ENCODE measurements around the gene TP53AIP1. TPM values are rescaled to one million over a fixed set of nuclear protein-coding genes. Genes with fewer than 3 reads are reported as not detected.

TP53AIP1 gene
- polyA plus RNA-seq, 3 donors = 0.03 TPM; not detected in 2

- H3K36me3 Mint-ChIP-seq = no peaks in the 10 kb centered on the region
- no CpG with 5 or more reads among the region's 3 CpGs for WGBS (ENCODE audit: insufficient coverage)
- peaks cover 14% of the 10 kb centered on the region for H3K4me1 Mint-ChIP-seq
- Histone ChIP-seq H2AFZ (ENCODE audit: insufficient read depth, low read depth, low read length, poor library complexity, severe bottlenecking) (no peak overlapping the region), H3K79me2 (ENCODE audit: insufficient read depth, low read length) (no peaks in the 10 kb centered on the region), H3K4me1 (ENCODE audit: control insufficient read depth in 1 of 2, insufficient read depth in 2 of 2, low read length in 2 of 2) (peaks cover 6 to 13% of the 10 kb centered on the region in 2 donors), H3K4me2 (replicated peaks; ENCODE audit: extremely low read depth, low read length, poor library complexity, severe bottlenecking) (no peak overlapping the region), H3K27ac (ENCODE audit: low read depth in 1 of 2, low read length in 2 of 2) (no peak overlapping the region), H3K4me3 (replicated peaks in 1 of 3; ENCODE audit: low read depth in 2 of 3, low read length in 3 of 3) (no peak overlapping the region), H3K9ac (ENCODE audit: insufficient read depth, low read length, poor library complexity, severe bottlenecking) (no peak overlapping the region), H3K9me3 (replicated peaks in 1 of 2; ENCODE audit: control insufficient read depth in 1 of 2, insufficient read depth in 1 of 2, low read length in 2 of 2) (no peaks in the 10 kb centered on the region), H3K27me3 (ENCODE audit: control insufficient read depth in 2 of 2, insufficient read depth in 2 of 2, low read length in 2 of 2) (no peaks in the 10 kb centered on the region), H4K20me1 (ENCODE audit: insufficient read depth, low read length) (no peaks in the 10 kb centered on the region), H3K36me3 (replicated peaks in 1 of 2; ENCODE audit: control insufficient read depth in 1 of 2, insufficient read depth in 2 of 2, low read length in 2 of 2) (no peaks in the 10 kb centered on the region)
- no peak overlapping the region for H3K4me3 Mint-ChIP-seq
- H3K27ac Mint-ChIP-seq = no peak overlapping the region
- no peak for DNase-seq
- no peak for TF ChIP-seq CTCF (IDR thresholded peaks at IDR 0.05)
- H3K27me3 Mint-ChIP-seq (ENCODE audit: low read depth in 3 of 3) = peaks cover 0 to 5% (median 2%) of the 10 kb centered on the region in 3 donors
- intact Hi-C loops (cut with micrococcal nuclease) = no loop called here
- peaks cover 0 to 2% (median 0%) of the 10 kb centered on the region in 7 donors for H3K9me3 Mint-ChIP-seq
Measured at GRCh38 chr11:128926000-128926399, 16.7 kb downstream of the TP53AIP1 start.

- no peak overlapping the region for H2AFZ ChIP-seq (ENCODE audit: insufficient read depth, low read depth, low read length, poor library complexity, severe bottlenecking)
- no peaks in the 10 kb centered on the region for H3K27me3 ChIP-seq (ENCODE audit: control insufficient read depth in 2 of 2, insufficient read depth in 2 of 2, low read length in 2 of 2)
- WGBS (ENCODE audit: insufficient coverage) = 90% methylated on average over 2 of the region's 2 CpGs
- no peak overlapping the region for H3K4me3 ChIP-seq (replicated peaks in 1 of 3; ENCODE audit: low read depth in 2 of 3, low read length in 3 of 3)
- DNase-seq = no peak
- Mint-ChIP-seq H3K4me3 (no peak overlapping the region), H3K36me3 (no peaks in the 10 kb centered on the region), H3K9me3 (no peaks in the 10 kb centered on the region), H3K27ac (no peak overlapping the region), H3K4me1 (peaks cover 13% of the 10 kb centered on the region), H3K27me3 (ENCODE audit: low read depth in 3 of 3) (peaks cover 0 to 5% (median 2%) of the 10 kb centered on the region in 3 donors)
- no peaks in the 10 kb centered on the region for H3K9me3 ChIP-seq (replicated peaks in 1 of 2; ENCODE audit: control insufficient read depth in 1 of 2, insufficient read depth in 1 of 2, low read length in 2 of 2)
- no peak overlapping the region for H3K27ac ChIP-seq (ENCODE audit: low read depth in 1 of 2, low read length in 2 of 2)
- no peaks in the 10 kb centered on the region for H4K20me1 ChIP-seq (ENCODE audit: insufficient read depth, low read length)
- H3K79me2 ChIP-seq (ENCODE audit: insufficient read depth, low read length) = no peaks in the 10 kb centered on the region
- H3K4me2 ChIP-seq (replicated peaks; ENCODE audit: extremely low read depth, low read length, poor library complexity, severe bottlenecking) = no peak overlapping the region
- TF ChIP-seq CTCF (IDR thresholded peaks at IDR 0.05) = no peak
- H3K9ac ChIP-seq (ENCODE audit: insufficient read depth, low read length, poor library complexity, severe bottlenecking) = no peak overlapping the region
- intact Hi-C loops (cut with micrococcal nuclease) = no loop called here
- no peaks in the 10 kb centered on the region for H3K36me3 ChIP-seq (replicated peaks in 1 of 2; ENCODE audit: control insufficient read depth in 1 of 2, insufficient read depth in 2 of 2, low read length in 2 of 2)
- peaks cover 6 to 13% of the 10 kb centered on the region in 2 donors for H3K4me1 ChIP-seq (ENCODE audit: control insufficient read depth in 1 of 2, insufficient read depth in 2 of 2, low read length in 2 of 2)
Measured at GRCh38 chr11:128925250-128925600, 17.4 kb downstream of the TP53AIP1 start.

All from CD14-positive monocyte (primary cell).